Measurements from ENCODE around the gene CRY2. TPM values are rescaled to one million over a fixed set of nuclear protein-coding genes. Genes with fewer than 3 reads are reported as not detected.
A peak's percentile ranks its signal among the peaks of the same experiment; 100 is the strongest.

CRY2 gene
- total RNA-seq, 2 donors from 2014 or later, result 24.6 to 65.9 TPM

- peak overlapping the region in 1 of 2 donors; percentile 49 for H3K4me3 ChIP-seq
- no peaks in the 10 kb centered on the region for H3K9me3 ChIP-seq
- WGBS, 2 donors, result 32 to 37% methylated on average over 9 to 29 of the region's 43 CpGs
- DNase-seq (no peak), ATAC-seq (no peak)
- peaks cover 0 to 6% of the 10 kb centered on the region in 2 donors for H3K36me3 ChIP-seq (replicated peaks in 1 of 2; ENCODE audit: insufficient read depth in 1 of 2, low read depth in 2 of 2)
- H3K27me3 ChIP-seq, result no peaks in the 10 kb centered on the region
- peak overlapping the region in 1 of 4 donors; percentile 24 for H3K27ac ChIP-seq
- TF ChIP-seq POLR2A (IDR thresholded peaks at IDR 0.05) (no peak), CTCF (IDR thresholded peaks at IDR 0.05) (no peak)
- intact Hi-C loops (cut with DNase I), result no loop called here
- peaks cover 11% of the 10 kb centered on the region for H3K4me1 ChIP-seq
Measured at GRCh38 chr11:45885921-45886721, 38.8 kb downstream of the CRY2 start.

- WGBS, 2 donors, result 97 to 98% methylated on average over 4 of the region's 4 CpGs
- Histone ChIP-seq H3K9me3 (no peaks in the 10 kb centered on the region), H3K27ac (no peak overlapping the region), H3K4me3 (no peak overlapping the region), H3K4me1 (peaks cover 11% of the 10 kb centered on the region), H3K27me3 (no peaks in the 10 kb centered on the region), H3K36me3 (replicated peaks in 1 of 2; ENCODE audit: insufficient read depth in 1 of 2, low read depth in 2 of 2) (peaks cover 0 to 2% of the 10 kb centered on the region in 2 donors)
- intact Hi-C loops (cut with DNase I), result no loop called here
- TF ChIP-seq CTCF (IDR thresholded peaks at IDR 0.05) (no peak), POLR2A (IDR thresholded peaks at IDR 0.05) (no peak)
- DNase-seq (no peak), ATAC-seq (no peak)
Measured at GRCh38 chr11:45886816-45887520, 39.7 kb downstream of the CRY2 start.

- Histone ChIP-seq H3K27me3 (no peaks in the 10 kb centered on the region), H3K27ac (no peak overlapping the region), H3K4me3 (no peak overlapping the region), H3K9me3 (no peaks in the 10 kb centered on the region), H3K4me1 (peaks cover 11% of the 10 kb centered on the region), H3K36me3 (replicated peaks in 1 of 2; ENCODE audit: insufficient read depth in 1 of 2, low read depth in 2 of 2) (no peaks in the 10 kb centered on the region)
- TF ChIP-seq POLR2A (IDR thresholded peaks at IDR 0.05) (no peak), CTCF (IDR thresholded peaks at IDR 0.05) (no peak)
- intact Hi-C loops (cut with DNase I), result no loop called here
- 90 to 93% methylated on average over 4 to 10 of the region's 10 CpGs for WGBS, 2 donors
- ATAC-seq (no peak), DNase-seq (no peak)
Measured at GRCh38 chr11:45887587-45887986, 40.3 kb downstream of the CRY2 start.

GRCh38 chr11:45889555-45889954 is 42.3 kb downstream of the CRY2 start:
- no peak for TF ChIP-seq POLR2A (IDR thresholded peaks at IDR 0.05)
- no peak for TF ChIP-seq CTCF (IDR thresholded peaks at IDR 0.05)
- no peaks in the 10 kb centered on the region for H3K36me3 ChIP-seq (replicated peaks in 1 of 2; ENCODE audit: insufficient read depth in 1 of 2, low read depth in 2 of 2)
- no peak overlapping the region for H3K4me3 ChIP-seq
- 81% methylated on average over 8 of the region's 8 CpGs for WGBS, 2 donors
- H3K27me3 ChIP-seq, result no peaks in the 10 kb centered on the region
- H3K27ac ChIP-seq, result no peak overlapping the region
- no peaks in the 10 kb centered on the region for H3K9me3 ChIP-seq
- peaks cover 11% of the 10 kb centered on the region for H3K4me1 ChIP-seq
- no peak for ATAC-seq
- DNase-seq, result no peak
- intact Hi-C loops (cut with DNase I), result no loop called here
